Mesothelial cell of epicardium (in vitro differentiated cells): ENCODE data around the gene CLIC5. TPM values are rescaled to one million over a fixed set of nuclear protein-coding genes. Genes with fewer than 3 reads are reported as not detected.

Experiments used
- DNase-seq, 2 experiments: peaks; one replicate each; pipeline ENCODE4 v3.0.0; 2021; ENCODE audit warnings: low spot score in 2 of 2; ENCODE audit not compliant: unreplicated experiment in 2 of 2
- H3K27ac Mint-ChIP-seq: 2 replicates; pipeline ENCODE4 v1.8.0; 2021; ENCODE audit warnings: mixed read lengths
- H3K27me3 Mint-ChIP-seq: 2 replicates; pipeline ENCODE4 v1.8.0; 2021; ENCODE audit warnings: low read depth, mixed read lengths
- H3K36me3 Mint-ChIP-seq: 2 replicates; pipeline ENCODE4 v1.8.0; 2021; ENCODE audit warnings: mixed read lengths
- H3K4me1 Mint-ChIP-seq: 2 replicates; pipeline ENCODE4 v1.8.0; 2021; ENCODE audit warnings: mixed read lengths
- H3K4me3 Mint-ChIP-seq: 2 replicates; pipeline ENCODE4 v1.8.0; 2021; ENCODE audit warnings: mild to moderate bottlenecking, moderate library complexity, mixed read lengths
- H3K9me3 Mint-ChIP-seq: 2 replicates; pipeline ENCODE4 v1.8.0; 2021; ENCODE audit warnings: mixed read lengths
- total RNA-seq: library from RNA; stranded (reverse); gene quantifications from 3 replicates; pipeline ENCODE4 v1.2.1, GENCODE V29; 2021
- TF ChIP-seq, protein P1 (sequence below): fragments of 200-600 bp; sonication (generic); IDR thresholded peaks from one replicate; pipeline ENCODE4 v1.5.0; 2021; ENCODE audit warnings: antibody characterized with exemption; ENCODE audit not compliant: unreplicated experiment

Gene CLIC5
- total RNA-seq, 1 donor from 2014 or later = 1.8 TPM

DNA sequence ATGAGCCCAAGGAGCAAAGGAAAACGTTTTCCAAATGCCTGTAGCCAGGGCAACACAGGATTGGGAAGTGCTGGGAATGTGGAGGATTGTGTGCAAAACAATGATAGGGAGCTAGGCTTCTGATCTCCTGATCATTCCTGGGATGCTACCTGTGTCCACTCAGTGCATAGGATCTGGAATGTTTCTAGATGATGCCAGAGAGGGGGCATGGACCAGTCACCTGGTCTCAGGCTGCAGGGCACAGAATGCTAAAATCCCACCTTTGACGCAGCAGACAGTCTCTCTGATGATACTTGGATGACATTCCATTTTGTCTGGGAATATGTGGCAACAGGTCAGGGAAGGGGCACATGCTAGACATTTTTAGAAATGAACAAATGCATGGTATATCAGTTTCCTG lies 128.9 kb downstream of the CLIC5 start:
- TF ChIP-seq, protein P1, sequence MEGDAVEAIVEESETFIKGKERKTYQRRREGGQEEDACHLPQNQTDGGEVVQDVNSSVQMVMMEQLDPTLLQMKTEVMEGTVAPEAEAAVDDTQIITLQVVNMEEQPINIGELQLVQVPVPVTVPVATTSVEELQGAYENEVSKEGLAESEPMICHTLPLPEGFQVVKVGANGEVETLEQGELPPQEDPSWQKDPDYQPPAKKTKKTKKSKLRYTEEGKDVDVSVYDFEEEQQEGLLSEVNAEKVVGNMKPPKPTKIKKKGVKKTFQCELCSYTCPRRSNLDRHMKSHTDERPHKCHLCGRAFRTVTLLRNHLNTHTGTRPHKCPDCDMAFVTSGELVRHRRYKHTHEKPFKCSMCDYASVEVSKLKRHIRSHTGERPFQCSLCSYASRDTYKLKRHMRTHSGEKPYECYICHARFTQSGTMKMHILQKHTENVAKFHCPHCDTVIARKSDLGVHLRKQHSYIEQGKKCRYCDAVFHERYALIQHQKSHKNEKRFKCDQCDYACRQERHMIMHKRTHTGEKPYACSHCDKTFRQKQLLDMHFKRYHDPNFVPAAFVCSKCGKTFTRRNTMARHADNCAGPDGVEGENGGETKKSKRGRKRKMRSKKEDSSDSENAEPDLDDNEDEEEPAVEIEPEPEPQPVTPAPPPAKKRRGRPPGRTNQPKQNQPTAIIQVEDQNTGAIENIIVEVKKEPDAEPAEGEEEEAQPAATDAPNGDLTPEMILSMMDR = no peak
- peaks cover 5% of the 10 kb centered on the region for H3K27me3 Mint-ChIP-seq
- DNase-seq = no peak
- H3K4me1 Mint-ChIP-seq = peaks cover 6% of the 10 kb centered on the region
- H3K4me3 Mint-ChIP-seq = no peak overlapping the region
- H3K36me3 Mint-ChIP-seq = no peaks in the 10 kb centered on the region
- H3K9me3 Mint-ChIP-seq = no peaks in the 10 kb centered on the region
- no peak overlapping the region for H3K27ac Mint-ChIP-seq

DNA sequence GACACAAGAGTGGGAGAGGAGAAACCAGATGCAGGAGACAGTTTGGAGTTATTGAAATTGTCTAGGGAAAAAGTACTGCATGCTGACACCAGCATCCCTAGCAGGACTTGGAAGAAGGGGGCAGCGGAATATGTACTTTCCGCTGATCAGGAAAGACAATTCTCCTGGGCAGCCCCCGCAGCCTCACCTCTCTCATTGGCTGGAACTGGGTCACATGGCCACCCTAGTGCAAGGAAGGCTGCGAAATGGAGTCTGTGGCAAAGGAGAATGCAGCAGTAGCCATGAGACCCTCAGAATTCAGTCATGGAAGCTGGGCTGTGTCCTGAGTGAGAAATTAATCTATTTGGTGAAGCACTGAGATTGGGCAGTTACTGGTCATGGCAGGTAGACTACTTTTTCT lies 131.3 kb downstream of the CLIC5 start:
- H3K36me3 Mint-ChIP-seq = no peaks in the 10 kb centered on the region
- no peak overlapping the region for H3K27ac Mint-ChIP-seq
- no peak for DNase-seq
- no peaks in the 10 kb centered on the region for H3K9me3 Mint-ChIP-seq
- no peak overlapping the region for H3K4me3 Mint-ChIP-seq
- TF ChIP-seq, protein P1 = no peak
- peaks cover 5% of the 10 kb centered on the region for H3K27me3 Mint-ChIP-seq
- peaks cover 28% of the 10 kb centered on the region for H3K4me1 Mint-ChIP-seq

DNA sequence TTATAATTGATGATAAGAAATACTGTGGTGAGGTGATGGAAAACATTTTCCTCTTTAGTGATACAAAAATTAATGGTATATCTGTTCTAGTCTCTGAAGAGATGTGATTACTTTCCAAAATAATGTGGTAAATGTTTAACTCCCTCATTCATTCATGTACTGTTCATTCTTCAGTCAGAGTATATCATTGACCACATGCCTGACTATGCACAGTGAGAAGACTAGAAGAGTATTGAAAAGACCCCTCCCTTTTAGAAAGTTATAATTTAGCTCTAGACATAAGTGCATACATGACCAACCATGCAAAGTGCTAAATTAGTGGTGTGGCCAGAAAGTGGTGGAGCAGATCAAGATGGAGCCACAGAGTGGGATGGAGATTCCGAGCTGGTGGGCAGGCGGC lies 133.0 kb downstream of the CLIC5 start:
- no peaks in the 10 kb centered on the region for H3K9me3 Mint-ChIP-seq
- no peak overlapping the region for H3K4me3 Mint-ChIP-seq
- peaks cover 28% of the 10 kb centered on the region for H3K4me1 Mint-ChIP-seq
- DNase-seq = no peak
- TF ChIP-seq, protein P1 = no peak
- H3K36me3 Mint-ChIP-seq = no peaks in the 10 kb centered on the region
- H3K27ac Mint-ChIP-seq = no peak overlapping the region
- H3K27me3 Mint-ChIP-seq = peaks cover 3% of the 10 kb centered on the region

DNA sequence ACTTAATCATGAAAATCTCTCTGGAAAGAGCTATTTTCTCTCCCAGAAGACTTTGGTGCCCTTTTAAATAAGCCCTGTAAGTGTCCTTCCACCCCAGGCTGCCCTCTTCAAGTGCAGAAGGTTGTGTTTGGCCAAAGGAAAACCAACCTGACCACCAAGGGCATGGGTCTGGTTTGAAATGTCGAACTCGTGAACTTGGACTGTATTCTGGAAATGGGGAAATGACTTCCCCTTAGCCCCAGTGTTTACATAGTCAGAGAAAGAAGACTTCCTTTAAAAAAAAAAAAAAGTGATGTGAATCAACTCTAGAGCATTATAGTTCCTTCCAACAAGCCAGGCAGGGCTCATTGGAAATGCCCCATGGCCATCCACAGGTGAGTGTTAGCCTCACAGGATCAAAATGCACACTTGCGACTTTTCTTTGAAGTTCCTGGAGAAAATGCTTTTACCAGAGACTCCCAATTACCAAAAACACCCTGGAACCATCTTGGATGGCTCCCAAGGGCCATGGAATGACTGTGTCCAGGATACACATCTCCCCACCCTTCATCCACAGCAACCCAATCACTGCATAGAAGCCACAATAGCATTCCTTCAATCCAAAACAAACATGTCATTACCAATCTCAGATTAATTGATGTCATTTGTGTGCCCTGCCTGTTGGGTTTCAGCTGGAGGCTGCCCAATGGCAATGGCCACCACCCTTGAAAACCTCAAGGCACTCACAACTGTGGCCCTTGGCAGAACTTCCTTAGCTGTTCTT lies 133.8 kb downstream of the CLIC5 start:
- no peaks in the 10 kb centered on the region for H3K9me3 Mint-ChIP-seq
- no peak overlapping the region for H3K4me3 Mint-ChIP-seq
- no peak for DNase-seq
- H3K4me1 Mint-ChIP-seq = peaks cover 28% of the 10 kb centered on the region
- TF ChIP-seq, protein P1 = no peak
- no peaks in the 10 kb centered on the region for H3K36me3 Mint-ChIP-seq
- H3K27ac Mint-ChIP-seq = peak overlapping the region; percentile 53
- peaks cover 2% of the 10 kb centered on the region for H3K27me3 Mint-ChIP-seq

DNA sequence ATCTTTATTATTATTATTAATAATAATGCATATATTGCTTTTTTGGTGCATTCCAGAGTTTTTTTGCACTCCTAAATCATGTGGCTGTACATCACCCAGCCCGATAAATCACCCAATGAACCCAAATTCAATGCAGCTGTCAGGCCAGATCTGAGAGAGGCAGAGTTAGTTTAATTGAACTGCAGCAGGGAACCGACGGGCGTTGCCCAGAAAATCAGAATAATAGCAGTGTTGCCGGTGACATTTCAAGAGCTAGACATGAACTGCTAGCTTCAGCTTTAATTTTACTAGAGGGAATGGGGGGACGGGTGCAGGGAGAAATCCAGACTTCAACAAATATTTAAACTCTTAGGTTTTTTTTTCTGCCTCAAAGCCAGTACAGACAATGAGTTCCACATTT lies 135.0 kb downstream of the CLIC5 start:
- no peak overlapping the region for H3K4me3 Mint-ChIP-seq
- peaks cover 28% of the 10 kb centered on the region for H3K4me1 Mint-ChIP-seq
- TF ChIP-seq, protein P1 = no peak
- DNase-seq = no peak
- no peaks in the 10 kb centered on the region for H3K9me3 Mint-ChIP-seq
- no peaks in the 10 kb centered on the region for H3K27me3 Mint-ChIP-seq
- H3K27ac Mint-ChIP-seq = peak overlapping the region; percentile 66
- H3K36me3 Mint-ChIP-seq = no peaks in the 10 kb centered on the region
